ENCODE data around the gene CHST7. TPM values are rescaled to one million over a fixed set of nuclear protein-coding genes. Genes with fewer than 3 reads are reported as not detected.

Gene CHST7
- total RNA-seq, 2 experiments from 2014 or later: 4.0 to 4.6 TPM

GRCh38 chrX:46617906-46618305 is 44.3 kb downstream of the CHST7 start:
- Histone ChIP-seq H3K27ac (ENCODE audit: low read depth in 1 of 2, low read length in 2 of 2) (no peak overlapping the region), H3K4me3 (ENCODE audit: low read length) (no peak overlapping the region), H3K36me3 (ENCODE audit: insufficient read depth, low read length) (no peaks in the 10 kb centered on the region), H3K4me1 (ENCODE audit: insufficient read depth, low read length) (peaks cover 8% of the 10 kb centered on the region), H3K27me3 (ENCODE audit: control insufficient read depth in 1 of 2, insufficient read depth in 2 of 2, low read length in 2 of 2) (no peaks in the 10 kb centered on the region), H3K9me3 (ENCODE audit: control insufficient read depth in 1 of 2, insufficient read depth in 1 of 2, low read length in 2 of 2) (peaks cover 0 to 8% of the 10 kb centered on the region in 2 experiments)
- ChIA-PET CTCF (no interaction called here), POLR2A (no interaction called here)
- DNase-seq (no peak), ATAC-seq (ENCODE audit: poor library complexity) (no peak)
- Mint-ChIP-seq H3K36me3 (ENCODE audit: low read depth) (peaks cover 15% of the 10 kb centered on the region), H3K27ac (no peak overlapping the region), H3K27me3 (peaks cover 6% of the 10 kb centered on the region), H3K4me1 (ENCODE audit: low read depth) (peaks cover 26% of the 10 kb centered on the region), H3K4me3 (no peak overlapping the region), H3K9me3 (peaks cover 2% of the 10 kb centered on the region)
- intact Hi-C loops (cut with DNase I, micrococcal nuclease): no loop called here
- TF ChIP-seq CTCF (IDR thresholded peaks at IDR 0.05): no peak

GRCh38 chrX:46618947-46619346 is 45.4 kb downstream of the CHST7 start:
- H3K27ac Mint-ChIP-seq: no peak overlapping the region

GRCh38 chrX:46620505-46620904 is 46.9 kb downstream of the CHST7 start:
- POLR2A ChIA-PET: no interaction called here
- Mint-ChIP-seq H3K27me3 (peaks cover 6% of the 10 kb centered on the region), H3K27ac (no peak overlapping the region)

More at GRCh38 chrX:46618947-46619346, 45.4 kb downstream of the CHST7 start:
- ChIA-PET CTCF (no interaction called here), POLR2A (no interaction called here)
- Histone ChIP-seq H3K36me3 (ENCODE audit: insufficient read depth, low read length) (no peaks in the 10 kb centered on the region), H3K4me3 (ENCODE audit: low read length) (no peak overlapping the region), H3K4me1 (ENCODE audit: insufficient read depth, low read length) (peaks cover 5% of the 10 kb centered on the region), H3K9me3 (ENCODE audit: control insufficient read depth in 1 of 2, insufficient read depth in 1 of 2, low read length in 2 of 2) (peaks cover 0 to 8% of the 10 kb centered on the region in 2 experiments), H3K27me3 (ENCODE audit: control insufficient read depth in 1 of 2, insufficient read depth in 2 of 2, low read length in 2 of 2) (no peaks in the 10 kb centered on the region), H3K27ac (ENCODE audit: low read depth in 1 of 2, low read length in 2 of 2) (no peak overlapping the region)
- no peak overlapping the region for H3K4me3 Mint-ChIP-seq
- peaks cover 6% of the 10 kb centered on the region for H3K27me3 Mint-ChIP-seq
- TF ChIP-seq CTCF (IDR thresholded peaks at IDR 0.05): no peak
- peaks cover 2% of the 10 kb centered on the region for H3K9me3 Mint-ChIP-seq
- ATAC-seq (ENCODE audit: poor library complexity) (no peak), DNase-seq (no peak)
- H3K4me1 Mint-ChIP-seq (ENCODE audit: low read depth): peaks cover 16% of the 10 kb centered on the region
- intact Hi-C loops (cut with DNase I, micrococcal nuclease): no loop called here
- peaks cover 15% of the 10 kb centered on the region for H3K36me3 Mint-ChIP-seq (ENCODE audit: low read depth)

More at GRCh38 chrX:46620505-46620904, 46.9 kb downstream of the CHST7 start:
- CTCF ChIA-PET: no interaction called here
- intact Hi-C loops (cut with DNase I, micrococcal nuclease): no loop called here
- Histone ChIP-seq H3K36me3 (ENCODE audit: insufficient read depth, low read length) (no peaks in the 10 kb centered on the region), H3K27ac (ENCODE audit: low read depth in 1 of 2, low read length in 2 of 2) (no peak overlapping the region), H3K4me3 (ENCODE audit: low read length) (no peak overlapping the region), H3K4me1 (ENCODE audit: insufficient read depth, low read length) (peaks cover 5% of the 10 kb centered on the region), H3K27me3 (ENCODE audit: control insufficient read depth in 1 of 2, insufficient read depth in 2 of 2, low read length in 2 of 2) (no peaks in the 10 kb centered on the region), H3K9me3 (ENCODE audit: control insufficient read depth in 1 of 2, insufficient read depth in 1 of 2, low read length in 2 of 2) (peaks cover 0 to 8% of the 10 kb centered on the region in 2 experiments)
- H3K4me3 Mint-ChIP-seq: no peak overlapping the region
- ATAC-seq (ENCODE audit: poor library complexity) (no peak), DNase-seq (no peak)
- TF ChIP-seq CTCF (IDR thresholded peaks at IDR 0.05): no peak
- H3K4me1 Mint-ChIP-seq (ENCODE audit: low read depth): peaks cover 14% of the 10 kb centered on the region
- H3K36me3 Mint-ChIP-seq (ENCODE audit: low read depth): peaks cover 15% of the 10 kb centered on the region
- peaks cover 2% of the 10 kb centered on the region for H3K9me3 Mint-ChIP-seq

Measured in CD4-positive, alpha-beta T cell (primary cell).